Inflammatory macrophage treated with lipopolysaccharide for 4 hours (primary cell): Measurements from ENCODE around the gene DCAF8L1.
"Not testable (repeated sequence)": the region's sequence is repeated elsewhere in the genome, so short reads cannot be mapped to it uniquely, and the experiment has no call there.

Experiments
- DNase-seq: peaks from one replicate; pipeline ENCODE4 v3.0.0-alpha.2; 2020

DCAF8L1 gene

DNA sequence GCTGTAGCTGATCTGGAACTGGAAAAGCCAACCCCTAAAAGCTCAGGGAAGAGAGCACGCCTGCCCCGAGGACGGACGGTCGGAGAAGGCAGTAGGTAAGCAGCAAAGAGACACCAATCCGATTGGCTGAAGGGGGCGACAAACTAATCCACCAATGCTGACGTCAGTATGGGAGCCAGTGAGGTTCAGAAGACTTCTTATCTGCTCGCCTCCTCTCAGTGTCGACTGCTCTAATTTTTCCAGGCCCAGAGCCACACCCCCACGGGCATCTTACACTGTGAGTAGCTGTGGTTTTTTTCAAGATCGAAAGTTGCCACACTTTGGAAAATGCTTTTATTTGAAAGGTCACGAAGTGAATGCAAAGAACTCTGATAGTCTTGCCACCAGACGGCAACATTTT, at the start of gene DCAF8L1:
Gene DCAF8L1 (minus strand): TSS at position 101 of the 400 bp plus-strand sequence. CDS start 115 bp downstream, outside the sequence.
- DNase-seq = no peak

DNA sequence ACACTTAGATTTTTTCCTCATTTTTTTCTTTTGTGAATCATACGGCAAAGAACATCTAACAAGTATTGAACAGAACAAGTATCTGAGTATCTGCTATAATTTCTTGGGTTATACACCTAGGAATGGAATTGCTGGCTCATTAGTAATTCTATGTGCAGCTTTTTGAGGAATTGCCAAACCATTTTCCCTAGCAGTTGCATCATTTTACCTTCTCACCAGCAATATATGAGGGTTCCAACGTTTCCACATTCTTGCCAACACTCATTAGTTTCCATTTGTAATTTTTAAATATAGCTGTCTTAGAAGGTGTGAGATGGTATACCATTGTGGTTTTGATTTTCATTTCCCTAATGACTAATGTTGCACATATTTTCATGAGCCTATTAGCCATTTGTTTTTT, 41.1 kb upstream of the DCAF8L1 start:
- no peak for DNase-seq

DNA sequence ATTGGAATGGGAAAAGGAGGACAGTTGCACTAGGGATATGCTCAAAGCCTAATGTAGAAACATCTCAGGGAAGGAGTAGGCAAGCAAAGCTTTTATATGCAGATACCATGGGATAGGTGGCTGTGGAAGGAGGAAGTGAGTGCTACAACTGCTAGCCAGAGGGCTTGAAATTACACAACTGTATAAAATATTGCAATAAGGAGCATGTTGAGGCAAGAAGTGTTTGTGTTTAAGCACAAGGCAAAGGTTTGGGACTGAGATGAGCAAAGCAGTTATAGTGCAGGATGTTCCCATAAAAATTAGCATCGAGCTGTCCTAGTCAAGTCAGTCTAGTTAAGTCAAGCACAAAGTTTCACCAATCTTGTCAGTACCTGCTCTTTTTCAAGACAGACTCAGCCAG, 35.6 kb upstream of the DCAF8L1 start:
- DNase-seq = no peak

DNA sequence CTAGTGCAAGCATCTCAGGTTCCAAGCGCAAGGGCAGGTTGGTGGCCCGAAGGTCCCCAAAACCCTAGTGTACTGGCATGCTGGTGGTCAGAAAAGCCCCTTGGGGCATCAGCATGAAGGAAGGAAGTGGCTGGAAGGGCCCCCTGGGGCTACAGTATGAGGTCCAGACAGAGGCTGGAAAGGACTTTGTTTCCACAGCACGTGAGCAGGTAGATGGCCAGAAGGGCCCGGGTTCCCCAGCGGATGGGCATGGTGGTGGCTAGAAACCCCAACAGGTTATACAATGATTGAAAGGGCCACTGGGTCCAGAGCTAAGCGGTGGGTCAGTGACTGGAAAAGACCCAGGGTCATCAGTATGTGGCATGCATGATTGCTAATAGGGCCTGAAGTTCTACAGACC, 34.7 kb upstream of the DCAF8L1 start:
- DNase-seq = no peak

DNA sequence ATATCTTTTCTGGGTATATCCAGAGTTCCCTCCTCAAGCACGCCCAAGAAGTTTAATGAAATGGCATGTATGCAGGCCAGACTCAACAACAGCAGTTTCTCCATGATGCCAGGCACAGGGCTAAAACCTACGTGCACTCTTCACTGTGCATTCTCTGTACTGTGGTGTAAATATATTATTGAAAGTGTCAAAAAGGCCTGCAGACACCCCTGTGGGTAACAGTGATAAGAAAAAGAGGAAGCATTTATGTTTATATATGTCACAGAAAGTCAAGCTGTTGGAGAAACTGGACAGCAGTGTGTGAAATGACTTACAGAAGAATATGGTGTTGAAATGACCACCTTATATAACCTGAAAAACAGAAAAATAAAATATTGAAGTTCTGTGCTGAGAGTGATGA, 29.6 kb upstream of the DCAF8L1 start:
- DNase-seq = no peak

DNA sequence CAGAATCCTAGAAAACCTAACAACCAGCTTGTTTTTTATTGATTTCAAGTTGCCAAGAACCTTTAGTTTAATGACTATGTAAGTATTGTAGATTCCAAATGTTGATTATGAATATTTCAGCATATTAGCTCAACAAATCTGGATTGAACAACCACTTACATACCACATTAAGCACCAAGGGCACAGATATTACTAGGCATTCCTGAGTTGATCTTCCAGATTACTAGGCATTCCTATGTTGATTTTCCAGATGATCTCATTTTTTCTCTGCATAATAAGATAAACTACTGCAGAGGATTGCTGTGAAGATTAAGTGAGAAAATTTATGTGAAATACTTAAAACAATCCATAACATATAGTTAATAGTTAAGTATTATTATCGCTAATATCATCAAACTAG, 17.4 kb upstream of the DCAF8L1 start:
- no peak for DNase-seq

DNA sequence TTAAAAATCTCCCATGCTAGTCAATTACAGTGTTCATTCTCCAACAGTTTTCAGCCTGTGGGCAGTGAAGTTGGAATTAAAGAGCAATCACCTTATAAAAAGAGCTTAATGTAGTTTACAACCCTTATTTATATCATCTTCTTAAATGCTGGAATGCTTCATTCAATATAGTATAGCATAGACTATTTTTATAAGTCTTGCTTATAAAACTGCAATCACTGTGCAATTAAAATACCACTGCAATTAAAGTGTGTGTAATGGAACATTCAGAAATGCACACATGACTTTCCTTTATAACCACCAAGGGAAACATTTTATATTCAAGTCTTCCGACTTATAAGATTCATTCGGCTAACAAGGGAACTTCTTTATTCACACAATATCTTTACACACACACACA, 16.4 kb upstream of the DCAF8L1 start:
- no peak for DNase-seq

DNA sequence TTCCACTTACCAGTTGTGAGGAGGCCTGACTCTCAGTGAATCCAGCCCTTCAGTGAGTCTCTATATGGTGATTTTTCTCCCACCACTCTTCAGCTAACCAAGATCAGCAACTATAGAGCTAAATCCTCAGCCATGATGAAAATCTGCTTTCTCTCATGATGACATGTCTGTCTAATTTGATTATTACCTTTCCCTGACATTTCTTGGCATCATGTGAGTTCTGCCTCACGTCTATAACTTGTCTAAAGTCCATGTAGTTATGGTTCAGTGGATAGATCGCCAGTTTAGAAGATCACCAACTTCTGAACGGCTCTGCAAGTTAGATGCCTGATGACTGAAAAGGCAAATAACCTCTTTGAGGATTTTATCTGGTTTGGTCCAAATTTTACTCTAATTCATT, 14.9 kb upstream of the DCAF8L1 start:
- no peak for DNase-seq

DNA sequence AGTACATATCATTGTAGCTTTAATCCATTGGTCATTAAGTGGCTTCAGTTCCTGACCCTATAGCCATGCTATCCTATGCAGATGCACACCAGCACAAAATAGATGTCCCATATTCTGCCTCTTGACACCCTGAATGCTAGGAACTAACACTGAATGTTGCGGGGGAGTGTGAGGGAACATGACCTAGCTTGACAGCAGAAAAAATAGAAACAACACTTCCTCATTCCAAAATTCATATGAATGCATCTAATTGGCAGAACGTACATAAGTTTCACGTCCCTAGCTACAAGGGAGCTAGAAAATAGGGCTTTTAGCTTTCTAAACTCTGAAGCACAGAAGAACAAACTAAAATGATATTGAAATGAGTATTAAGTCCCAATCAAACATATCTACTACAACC, 14.4 kb upstream of the DCAF8L1 start:
- DNase-seq = no peak

DNA sequence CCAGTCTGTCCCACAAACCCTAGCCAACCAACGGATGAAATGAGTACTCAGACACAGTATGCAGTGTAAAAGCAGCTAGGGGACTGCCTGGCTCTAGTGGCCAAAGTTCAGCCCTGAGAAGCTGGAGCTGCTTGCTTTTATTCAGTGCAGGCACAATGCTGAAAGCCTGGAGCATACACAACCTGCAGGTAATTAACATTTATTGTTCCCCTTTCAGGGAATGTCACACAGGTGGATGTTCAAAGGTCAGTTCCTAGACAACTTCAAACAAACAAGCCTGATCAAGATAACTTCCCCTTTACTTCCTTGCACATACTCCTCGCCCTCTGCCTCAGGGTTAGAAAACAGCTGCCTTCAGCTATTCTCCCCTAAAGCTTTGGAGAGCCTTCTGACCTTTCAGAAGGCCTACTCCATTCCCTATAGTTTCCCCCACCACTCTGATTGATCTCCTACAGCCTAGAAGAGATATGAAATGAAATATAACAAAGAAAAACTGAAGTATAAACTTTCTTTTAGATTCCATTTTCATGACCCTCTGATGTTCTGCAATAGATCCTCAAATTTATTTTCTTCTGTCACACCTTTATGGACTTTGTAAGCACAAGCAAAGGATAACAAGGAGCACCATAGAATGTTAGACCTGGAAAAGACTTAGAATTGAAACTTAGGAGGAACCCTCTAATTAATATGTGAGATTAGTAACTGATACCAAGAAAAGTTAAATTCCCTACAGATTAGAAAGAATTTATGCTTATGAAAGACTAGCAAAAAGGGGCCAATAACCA, 6.8 kb upstream of the DCAF8L1 start:
- no peak for DNase-seq

DNA sequence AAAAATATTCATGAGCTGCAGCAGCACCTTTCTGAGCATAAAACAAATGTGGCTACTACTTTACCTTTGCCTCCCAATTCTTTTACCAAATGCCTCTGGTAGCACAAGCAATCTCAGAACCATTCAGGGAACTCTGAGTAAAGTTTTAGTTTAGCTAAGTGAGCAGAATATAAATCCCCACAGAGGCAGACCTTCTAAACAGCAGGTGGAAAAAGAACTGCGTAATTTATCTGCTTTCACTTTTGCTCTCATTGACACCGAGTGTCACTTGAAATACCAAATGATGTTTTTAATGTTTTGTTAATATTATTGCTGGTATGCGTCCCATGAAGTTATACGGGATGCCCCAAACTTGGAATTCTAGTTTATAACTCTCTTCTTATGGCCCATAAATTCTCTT, 4.3 kb downstream of the DCAF8L1 start:
- DNase-seq = not testable (repeated sequence)

DNA sequence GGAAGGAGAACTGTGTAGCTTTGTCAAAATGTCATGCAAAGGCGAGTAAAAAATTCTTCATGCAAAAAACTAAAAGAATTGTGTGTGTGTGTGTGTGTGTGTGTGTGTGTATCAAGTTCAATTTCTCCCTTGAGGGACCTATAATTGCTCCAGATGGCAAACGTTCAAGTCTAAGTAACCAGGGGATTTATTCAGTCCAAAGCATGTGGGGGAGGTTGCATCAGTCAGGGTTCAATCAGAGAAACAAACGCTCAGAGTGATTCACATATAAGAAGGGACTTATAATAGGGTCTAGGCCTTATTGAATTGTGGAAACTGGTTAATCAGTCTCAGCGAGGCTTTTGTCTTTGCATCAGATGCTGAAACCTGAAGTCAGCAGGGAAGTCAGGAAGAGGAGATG, 5.0 kb downstream of the DCAF8L1 start:
- DNase-seq = no peak

DNA sequence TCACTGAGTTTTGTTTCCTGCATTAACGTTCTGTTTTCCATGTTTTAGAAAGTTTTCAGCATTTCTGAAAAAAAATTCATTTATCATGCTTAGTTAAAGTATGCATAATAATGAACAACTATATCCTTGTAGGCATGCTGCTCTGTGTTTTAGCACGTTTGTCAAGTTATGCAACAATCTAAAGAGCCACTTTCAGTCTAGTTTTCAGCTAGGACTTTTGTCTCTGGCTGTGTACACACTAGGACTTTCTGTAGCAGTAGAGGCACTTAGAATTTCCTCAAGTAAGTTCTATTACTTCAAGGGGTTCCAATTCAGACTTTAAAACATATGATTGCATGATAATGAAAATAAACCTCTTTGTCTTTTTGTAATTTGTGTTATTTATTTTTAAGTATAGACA, 12.4 kb downstream of the DCAF8L1 start:
- no peak for DNase-seq

DNA sequence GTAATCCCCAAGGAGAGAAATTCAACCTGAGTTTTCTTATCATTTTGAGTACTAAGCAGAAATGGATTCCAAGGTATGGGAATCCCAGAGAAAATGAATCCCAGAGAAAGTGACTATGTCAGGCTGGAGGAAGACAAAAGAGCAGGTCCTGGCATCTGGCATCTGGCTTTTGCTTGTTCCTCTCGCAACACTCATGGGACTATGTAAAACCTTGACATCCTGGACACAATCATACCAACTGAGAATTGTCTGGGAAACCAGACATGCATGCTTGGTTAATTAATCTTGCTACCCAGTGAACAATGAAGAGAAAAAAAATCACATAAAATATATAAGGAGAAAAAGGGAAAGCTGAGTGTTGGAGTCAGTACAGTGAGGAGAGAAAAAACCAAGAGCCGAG, 12.9 kb downstream of the DCAF8L1 start:
- DNase-seq = no peak

DNA sequence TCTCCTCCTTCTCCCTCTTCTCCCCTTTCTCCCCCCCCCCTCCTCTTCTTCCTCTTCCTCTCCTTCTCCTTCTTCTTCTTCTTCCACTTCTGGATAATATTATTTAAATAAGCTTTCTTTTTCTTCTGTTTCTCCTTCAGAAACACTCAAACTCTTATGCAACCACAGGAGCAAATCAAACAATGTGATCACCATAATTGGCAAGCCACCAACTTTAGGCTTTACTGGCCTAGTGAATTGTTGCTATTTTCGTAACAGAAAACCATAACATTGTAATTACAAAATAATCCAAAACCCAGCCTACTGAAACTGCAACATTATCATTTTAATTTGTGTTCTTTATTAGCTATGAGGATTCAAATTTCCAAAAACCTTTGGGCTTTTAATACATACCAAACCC, 14.3 kb downstream of the DCAF8L1 start:
- DNase-seq = no peak

DNA sequence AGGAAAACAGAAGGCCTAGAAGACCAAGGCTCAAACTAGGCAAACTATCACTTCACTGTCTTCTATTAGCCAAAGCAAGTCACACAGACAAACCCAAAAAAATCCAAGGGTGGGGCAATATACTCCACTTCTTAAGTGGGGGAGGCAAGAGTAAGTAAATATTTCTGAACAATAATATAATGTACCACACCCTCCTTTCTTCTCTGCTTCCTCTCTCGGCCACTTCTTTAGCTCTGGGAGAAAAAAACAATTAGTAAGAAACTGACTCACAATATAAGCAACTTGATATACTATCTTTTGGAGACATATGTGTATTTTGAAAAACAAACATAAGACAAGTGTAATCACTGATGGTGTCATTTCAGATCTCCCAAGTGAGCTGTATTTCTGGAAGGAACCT, 14.8 kb downstream of the DCAF8L1 start:
- no peak for DNase-seq

DNA sequence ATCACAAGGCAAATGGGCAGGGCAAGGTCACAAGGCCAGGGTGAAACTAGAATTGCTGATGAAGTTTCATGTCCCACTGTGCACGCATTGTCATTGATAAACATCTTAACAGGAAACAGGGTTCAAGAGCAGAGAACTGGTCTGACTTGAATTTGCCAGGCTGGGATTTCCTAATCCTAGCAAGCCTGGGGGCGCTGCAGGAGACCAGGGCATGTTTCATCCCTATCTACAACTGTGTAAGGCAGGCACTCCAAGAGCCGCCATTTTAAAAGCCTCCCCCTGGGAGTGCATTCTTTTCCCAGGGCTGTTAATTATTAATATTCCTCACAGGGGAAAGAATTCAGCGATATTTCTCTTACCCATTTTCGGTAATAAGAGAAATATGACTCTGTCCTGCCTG, 15.9 kb downstream of the DCAF8L1 start:
- not testable (repeated sequence) for DNase-seq

DNA sequence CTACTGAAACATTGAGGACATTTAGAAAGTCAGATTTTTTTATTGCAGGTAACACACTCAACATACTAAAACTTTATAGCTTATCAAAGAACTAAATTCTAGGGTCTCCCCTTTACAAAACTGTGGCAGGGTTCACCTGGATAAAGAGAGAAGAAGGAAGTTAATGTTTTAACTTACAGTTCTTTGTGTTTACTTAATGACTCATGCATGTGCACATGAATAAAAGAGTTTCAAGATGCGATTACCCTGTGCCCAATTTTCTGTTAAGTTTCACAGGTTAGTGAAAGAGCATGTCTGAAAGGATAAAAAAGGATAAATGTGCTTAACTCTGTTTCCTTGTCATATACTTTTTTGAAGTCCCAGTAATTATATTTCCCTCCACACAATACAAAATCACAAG, 16.8 kb downstream of the DCAF8L1 start:
- DNase-seq = no peak

DNA sequence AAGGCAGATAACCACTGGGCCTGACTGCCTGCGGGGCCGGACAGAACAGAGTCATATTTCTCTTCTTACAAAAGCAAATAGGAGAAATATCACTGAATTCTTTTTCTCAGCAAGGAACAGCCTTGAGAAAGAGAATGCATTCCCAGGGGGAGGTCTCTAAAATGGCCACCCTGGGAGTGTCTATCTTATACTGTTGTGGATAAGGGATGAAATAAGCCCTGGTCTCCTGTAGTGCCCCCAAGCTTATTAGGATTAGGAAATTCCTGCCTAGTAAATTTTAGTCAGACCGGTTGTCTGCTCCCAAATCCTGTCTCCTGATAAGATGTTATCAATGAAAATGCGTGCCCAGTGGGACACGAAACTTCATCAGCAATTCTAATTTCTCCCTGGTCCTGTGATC, 20.8 kb downstream of the DCAF8L1 start:
- not testable (repeated sequence) for DNase-seq

DNA sequence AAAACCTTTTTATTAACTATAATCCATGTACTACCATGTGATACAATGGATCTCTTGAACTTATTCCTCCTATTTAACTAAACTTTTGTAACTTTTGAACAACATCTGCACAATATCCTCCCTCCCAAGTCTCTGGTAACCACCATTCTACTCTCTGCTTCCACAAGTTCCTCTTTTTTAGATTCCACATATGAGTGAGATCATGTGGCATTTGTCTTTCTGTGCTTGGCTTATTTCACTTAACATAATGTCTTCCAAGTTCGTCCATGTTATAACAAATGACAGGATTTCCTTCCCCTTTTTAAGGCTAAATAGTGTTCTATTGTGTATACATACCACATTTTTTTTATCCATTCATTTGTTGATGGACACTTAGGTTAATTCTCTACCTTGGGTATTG, 28.1 kb downstream of the DCAF8L1 start:
- peak; percentile 8 for DNase-seq

DNA sequence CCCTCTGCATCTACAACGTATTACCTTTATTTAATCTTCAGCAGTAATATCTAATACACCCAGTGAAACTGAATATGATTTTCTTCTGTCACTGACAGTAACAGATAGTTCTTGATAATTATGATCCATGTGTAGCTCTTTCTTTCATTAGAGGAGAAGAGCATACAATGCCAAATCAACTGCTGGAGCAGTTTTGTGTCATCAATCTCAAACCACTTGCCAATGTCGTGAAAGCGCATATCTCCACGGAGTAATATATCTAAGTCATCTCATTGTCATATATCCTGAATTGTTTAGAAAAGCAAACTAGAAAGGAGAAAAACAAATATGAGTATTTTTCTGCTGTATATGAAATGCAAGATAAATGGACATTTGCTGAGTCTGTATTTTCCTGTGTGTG, 47.9 kb downstream of the DCAF8L1 start:
- DNase-seq = no peak
